NOMO-1 treated with DMSO at 0.1 percent for 48 hours (cell line): Measurements from ENCODE around the gene TMC2.
"Not testable (repeated sequence)": the region's sequence is repeated elsewhere in the genome, so short reads cannot be mapped to it uniquely, and the experiment has no call there.

Experiments
- DNase-seq: peaks from one replicate; lab custom pipeline; 2025; ENCODE audit not compliant: unreplicated experiment; lab: John Stamatoyannopoulos, UW

TMC2 gene

GRCh38 chr20:2658414-2659354 lies 122.3 kb downstream of the TMC2 start:
- DNase-seq, result no peak

GRCh38 chr20:2659547-2659946 lies 123.2 kb downstream of the TMC2 start:
- DNase-seq, result no peak

GRCh38 chr20:2663364-2663886 lies 127.1 kb downstream of the TMC2 start:
- DNase-seq, result no peak

GRCh38 chr20:2663887-2664719 lies 127.7 kb downstream of the TMC2 start, which contains the start of gene IDH3B:
TSS of gene IDH3B (minus strand) at chr20:2664216. CDS start at chr20:2664188, 28 bp downstream.
- peak; percentile 93 for DNase-seq

- no peak for DNase-seq
Measured at GRCh38 chr20:2671977-2672376, 135.6 kb downstream of the TMC2 start.

GRCh38 chr20:2672446-2672845 lies 136.1 kb downstream of the TMC2 start:
- DNase-seq, result no peak

- no peak for DNase-seq
Measured at GRCh38 chr20:2673453-2673852, 137.1 kb downstream of the TMC2 start.

- DNase-seq, result peak; percentile 34
Measured at GRCh38 chr20:2680046-2680445, 143.7 kb downstream of the TMC2 start.

- not testable (repeated sequence) for DNase-seq
Measured at GRCh38 chr20:2682040-2682439, 145.7 kb downstream of the TMC2 start.

GRCh38 chr20:2684817-2685216 lies 148.4 kb downstream of the TMC2 start:
- peak; percentile 84 for DNase-seq

- DNase-seq, result no peak
Measured at GRCh38 chr20:2687514-2687913, 151.1 kb downstream of the TMC2 start.

GRCh38 chr20:2688041-2688591 lies 151.7 kb downstream of the TMC2 start:
- DNase-seq, result peak; percentile 78

GRCh38 chr20:2690213-2690612 lies 153.8 kb downstream of the TMC2 start:
- DNase-seq, result no peak

GRCh38 chr20:2690718-2691117 lies 154.3 kb downstream of the TMC2 start:
- DNase-seq, result no peak

- no peak for DNase-seq
Measured at GRCh38 chr20:2691127-2691526, 154.8 kb downstream of the TMC2 start.
